ENCODE measurements around the gene ADAMTS12.

DNA sequence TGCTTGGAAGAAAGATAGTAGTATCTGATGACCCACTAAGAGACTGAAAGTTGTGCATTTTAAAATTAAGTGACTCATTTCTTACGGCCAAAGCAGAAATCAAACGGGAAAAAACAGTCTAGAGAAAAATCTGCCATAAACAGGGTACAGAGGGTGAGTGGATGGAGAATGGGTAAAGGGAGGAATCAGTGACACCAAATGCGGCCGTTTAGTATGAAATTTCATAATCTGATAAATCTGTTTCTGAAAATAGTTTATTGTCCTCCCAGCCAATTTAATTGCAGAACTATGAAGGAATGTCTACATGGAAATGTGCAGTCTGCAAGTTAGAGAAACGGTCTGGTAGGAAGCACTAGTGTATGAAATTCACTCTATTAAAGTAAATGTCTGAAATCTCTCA is 39.5 kb downstream of the ADAMTS12 start:
- no peak for TF ChIP-seq POLR2AphosphoS5 (IDR thresholded peaks at IDR 0.05; ENCODE audit: low read depth, low read length)
- TF ChIP-seq RAD21 (IDR thresholded peaks at IDR 0.05; ENCODE audit: low read length), result no peak
- TF ChIP-seq CTCF (IDR thresholded peaks at IDR 0.05), result no peak
- TF ChIP-seq FOXJ3 (CRISPR knock-in tag; IDR thresholded peaks at IDR 0.05), result no peak
- no peak for TF ChIP-seq EZH2phosphoT487 (IDR thresholded peaks at IDR 0.05; ENCODE audit: borderline replicate concordance, low read depth)
- no peak for TF ChIP-seq YY1 (IDR thresholded peaks at IDR 0.05; ENCODE audit: low read depth)
- TF ChIP-seq CHD2 (IDR thresholded peaks at IDR 0.05; ENCODE audit: low read length, partially characterized antibody), result no peak
- TF ChIP-seq TAF1 (IDR thresholded peaks at IDR 0.05; ENCODE audit: borderline replicate concordance, low read depth, low read length), result no peak
- no peak for TF ChIP-seq NRF1 (IDR thresholded peaks at IDR 0.05; ENCODE audit: low read depth, low read length)

Measured in SK-N-SH (cell line).